ENCODE results near the gene PAXX. TPM values are rescaled to one million over a fixed set of nuclear protein-coding genes. Genes with fewer than 3 reads are reported as not detected.

Gene PAXX
- total RNA-seq, 1 donor from 2014 or later = 53.1 TPM

- Histone ChIP-seq H3K36me3 (no peaks in the 10 kb centered on the region), H3K9me3 (no peaks in the 10 kb centered on the region), H3K27ac (peak within 1 kb of the TSS; percentile 51), H3K4me3 (peak within 1 kb of the TSS; percentile 62), H3K4me1 (peaks cover 36% of the 10 kb centered on the region), H3K27me3 (no peaks in the 10 kb centered on the region)
- no peak for TF ChIP-seq CTCF (IDR thresholded peaks at IDR 0.05)
- DNase-seq = no peak
- intact Hi-C loops (cut with DNase I) = no loop called here
- no peak for ATAC-seq
These were observed 35.4 kb downstream of the PAXX start, which contains the start of gene ABCA2 for GRCh38 chr9:137027369-137028262. Gene ABCA2 (minus strand): TSS chr9:137028237. CDS start chr9:137028140, 97 bp downstream.

GRCh38 chr9:137028263-137029057, 36.2 kb downstream of the PAXX start:
- DNase-seq (peak; percentile 87), ATAC-seq (peak; percentile 66)
- H3K4me3 ChIP-seq = peak overlapping the region; percentile 62
- TF ChIP-seq CTCF (IDR thresholded peaks at IDR 0.05) = peak; percentile 37
- intact Hi-C loops (cut with DNase I) = no loop called here
- peaks cover 36% of the 10 kb centered on the region for H3K4me1 ChIP-seq
- no peaks in the 10 kb centered on the region for H3K27me3 ChIP-seq
- H3K36me3 ChIP-seq = no peaks in the 10 kb centered on the region
- no peaks in the 10 kb centered on the region for H3K9me3 ChIP-seq
- peak overlapping the region; percentile 51 for H3K27ac ChIP-seq

GRCh38 chr9:137029058-137029936, 37.1 kb downstream of the PAXX start:
- peak; percentile 92 for TF ChIP-seq CTCF (IDR thresholded peaks at IDR 0.05)
- Histone ChIP-seq H3K27me3 (no peaks in the 10 kb centered on the region), H3K4me3 (peak overlapping the region; percentile 62), H3K36me3 (no peaks in the 10 kb centered on the region), H3K4me1 (peaks cover 37% of the 10 kb centered on the region), H3K27ac (peak overlapping the region; percentile 36), H3K9me3 (no peaks in the 10 kb centered on the region)
- DNase-seq = peak; percentile 89
- ATAC-seq = peak; percentile 78
- intact Hi-C loops (cut with DNase I) = no loop called here

- Histone ChIP-seq H3K4me3 (no peak overlapping the region), H3K27me3 (no peaks in the 10 kb centered on the region), H3K27ac (peak overlapping the region; percentile 36), H3K4me1 (peaks cover 44% of the 10 kb centered on the region), H3K36me3 (no peaks in the 10 kb centered on the region), H3K9me3 (no peaks in the 10 kb centered on the region)
- ATAC-seq (no peak), DNase-seq (no peak)
- TF ChIP-seq CTCF (IDR thresholded peaks at IDR 0.05) = no peak
- intact Hi-C loops (cut with DNase I) = loop anchor here (5.0 to 10.0 kb wide), 2 partner anchors 85 to 243 kb away; partner anchors contain the start of genes C8G and FBXW5
These were observed 37.8 kb downstream of the PAXX start for GRCh38 chr9:137030006-137030405.
